ENCODE results near the gene ZNF790.

Gene ZNF790

GRCh38 chr19:36772311-36773222 lies 65.6 kb downstream of the ZNF790 start, which contains the start of gene ZNF850:
Gene ZNF850, minus strand, starts transcription at chr19:36772807. Its CDS starts 10,201 bp downstream, at chr19:36762606.
- in situ Hi-C loops (cut with MboI; ENCODE audit: low sequenced_read_pairs) = no loop called here

GRCh38 chr19:36771261-36772231 lies 66.6 kb downstream of the ZNF790 start:
- in situ Hi-C loops (cut with MboI; ENCODE audit: low sequenced_read_pairs) = no loop called here

Data from HL-60/S4 treated with phorbol 12-myristate 13-acetate at 8.2 ng/mL for 4 days and 3 days (cell line).